Chondrocyte (in vitro differentiated cells): ENCODE data around the gene MAST2. TPM values are rescaled to one million over a fixed set of nuclear protein-coding genes. Genes with fewer than 3 reads are reported as not detected.

Experiments
- DNase-seq: peaks from one replicate; pipeline ENCODE4 v3.0.0; 2021; ENCODE audit warnings: mixed read lengths, low spot score
- H3K27ac Mint-ChIP-seq: one replicate; pipeline ENCODE4 v1.8.0; 2021; ENCODE audit warnings: mild to moderate bottlenecking, moderate library complexity, mixed read lengths; ENCODE audit not compliant: unreplicated experiment
- H3K27me3 Mint-ChIP-seq: 2 replicates; pipeline ENCODE4 v1.8.0; 2021; ENCODE audit warnings: low read depth, mixed read lengths
- H3K36me3 Mint-ChIP-seq: 2 replicates; pipeline ENCODE4 v1.8.0; 2021; ENCODE audit warnings: low read depth, mixed read lengths
- H3K4me1 Mint-ChIP-seq: 2 replicates; pipeline ENCODE4 v1.8.0; 2021; ENCODE audit warnings: low read depth, mild to moderate bottlenecking, mixed read lengths
- H3K4me3 Mint-ChIP-seq: one replicate; pipeline ENCODE4 v1.8.0; 2021; ENCODE audit warnings: mild to moderate bottlenecking, moderate library complexity, mixed read lengths; ENCODE audit not compliant: unreplicated experiment
- H3K9me3 Mint-ChIP-seq: 2 replicates; pipeline ENCODE4 v1.8.0; 2021; ENCODE audit warnings: low read depth, mixed read lengths
- total RNA-seq: library from RNA; stranded (reverse); gene quantifications from 3 replicates; pipeline ENCODE4 v1.2.1, GENCODE V29; 2021
- TF ChIP-seq, protein P1 (sequence below): fragments of 200-600 bp; sonication (generic); IDR thresholded peaks from 2 replicates; pipeline ENCODE4 v1.5.0; 2021; ENCODE audit warnings: antibody characterized with exemption, mild to moderate bottlenecking, moderate library complexity

MAST2 gene
- total RNA-seq, 1 donor from 2014 or later, result 53.2 TPM

GRCh38 chr1:45769261-45769932, 34.0 kb upstream of the MAST2 start:
- Mint-ChIP-seq H3K36me3 (no peaks in the 10 kb centered on the region), H3K27me3 (no peaks in the 10 kb centered on the region), H3K9me3 (no peaks in the 10 kb centered on the region), H3K4me1 (peaks cover 18% of the 10 kb centered on the region), H3K4me3 (no peak overlapping the region), H3K27ac (peak overlapping the region; percentile 77)
- TF ChIP-seq, protein P1, sequence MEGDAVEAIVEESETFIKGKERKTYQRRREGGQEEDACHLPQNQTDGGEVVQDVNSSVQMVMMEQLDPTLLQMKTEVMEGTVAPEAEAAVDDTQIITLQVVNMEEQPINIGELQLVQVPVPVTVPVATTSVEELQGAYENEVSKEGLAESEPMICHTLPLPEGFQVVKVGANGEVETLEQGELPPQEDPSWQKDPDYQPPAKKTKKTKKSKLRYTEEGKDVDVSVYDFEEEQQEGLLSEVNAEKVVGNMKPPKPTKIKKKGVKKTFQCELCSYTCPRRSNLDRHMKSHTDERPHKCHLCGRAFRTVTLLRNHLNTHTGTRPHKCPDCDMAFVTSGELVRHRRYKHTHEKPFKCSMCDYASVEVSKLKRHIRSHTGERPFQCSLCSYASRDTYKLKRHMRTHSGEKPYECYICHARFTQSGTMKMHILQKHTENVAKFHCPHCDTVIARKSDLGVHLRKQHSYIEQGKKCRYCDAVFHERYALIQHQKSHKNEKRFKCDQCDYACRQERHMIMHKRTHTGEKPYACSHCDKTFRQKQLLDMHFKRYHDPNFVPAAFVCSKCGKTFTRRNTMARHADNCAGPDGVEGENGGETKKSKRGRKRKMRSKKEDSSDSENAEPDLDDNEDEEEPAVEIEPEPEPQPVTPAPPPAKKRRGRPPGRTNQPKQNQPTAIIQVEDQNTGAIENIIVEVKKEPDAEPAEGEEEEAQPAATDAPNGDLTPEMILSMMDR, result no peak
- DNase-seq, result no peak

GRCh38 chr1:45772971-45773370, 30.4 kb upstream of the MAST2 start:
- no peaks in the 10 kb centered on the region for H3K27me3 Mint-ChIP-seq
- no peak for DNase-seq
- no peaks in the 10 kb centered on the region for H3K9me3 Mint-ChIP-seq
- TF ChIP-seq, protein P1, result no peak
- peaks cover 13% of the 10 kb centered on the region for H3K4me1 Mint-ChIP-seq
- H3K36me3 Mint-ChIP-seq, result no peaks in the 10 kb centered on the region
- no peak overlapping the region for H3K4me3 Mint-ChIP-seq
- H3K27ac Mint-ChIP-seq, result no peak overlapping the region

DNA sequence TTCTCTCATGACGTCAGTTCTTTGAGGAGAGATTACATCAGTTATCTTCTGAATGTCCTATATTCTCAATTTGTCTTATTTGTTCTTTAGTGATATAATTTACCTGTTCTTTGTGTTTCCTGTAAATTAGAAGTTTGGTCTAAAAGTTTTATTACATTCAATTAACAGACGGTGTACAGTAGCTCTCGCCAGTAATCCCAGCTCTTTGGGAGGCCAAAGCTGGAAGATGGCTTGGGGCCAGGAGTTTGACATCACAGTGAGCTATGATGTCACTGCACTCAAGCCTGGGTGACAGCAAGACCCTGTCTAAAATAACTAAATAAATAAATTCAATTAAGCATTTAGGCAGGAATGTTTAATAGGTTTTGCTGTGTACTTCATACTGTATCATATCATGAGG, 27.6 kb upstream of the MAST2 start:
- peaks cover 5% of the 10 kb centered on the region for H3K27me3 Mint-ChIP-seq
- H3K4me3 Mint-ChIP-seq, result no peak overlapping the region
- no peak for DNase-seq

GRCh38 chr1:45785583-45785982, 17.8 kb upstream of the MAST2 start:
- TF ChIP-seq, protein P1, result no peak
- DNase-seq, result no peak
- no peak overlapping the region for H3K27ac Mint-ChIP-seq
- H3K27me3 Mint-ChIP-seq, result peaks cover 11% of the 10 kb centered on the region
- no peak overlapping the region for H3K4me3 Mint-ChIP-seq
- no peaks in the 10 kb centered on the region for H3K4me1 Mint-ChIP-seq
- H3K36me3 Mint-ChIP-seq, result no peaks in the 10 kb centered on the region
- no peaks in the 10 kb centered on the region for H3K9me3 Mint-ChIP-seq

More for the DNA sequence above, 27.6 kb upstream of the MAST2 start:
- Mint-ChIP-seq H3K36me3 (no peaks in the 10 kb centered on the region), H3K4me1 (no peaks in the 10 kb centered on the region), H3K27ac (no peak overlapping the region), H3K9me3 (no peaks in the 10 kb centered on the region)
- TF ChIP-seq, protein P1, result no peak

DNA sequence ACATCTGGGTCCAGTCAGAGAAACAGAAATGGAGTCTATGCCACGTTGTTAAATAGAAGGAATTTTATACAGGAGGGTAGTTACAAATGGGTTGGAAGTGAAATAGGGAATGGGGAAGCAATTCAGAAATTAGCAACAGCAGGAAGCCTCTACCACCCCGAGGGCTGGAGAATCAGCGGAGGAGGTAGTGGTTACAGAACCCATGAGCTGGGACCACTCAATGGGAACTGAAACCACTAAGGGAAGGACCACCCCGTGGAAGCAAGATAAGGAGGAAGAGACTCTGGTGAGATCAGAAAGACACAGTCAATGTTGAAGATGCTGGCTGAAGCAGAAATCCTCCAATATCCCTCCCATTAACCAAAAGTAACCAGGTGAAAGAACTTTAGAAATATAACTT, 15.5 kb upstream of the MAST2 start:
- TF ChIP-seq, protein P1, result no peak
- H3K9me3 Mint-ChIP-seq, result no peaks in the 10 kb centered on the region
- no peaks in the 10 kb centered on the region for H3K4me1 Mint-ChIP-seq
- no peak overlapping the region for H3K4me3 Mint-ChIP-seq
- no peak overlapping the region for H3K27ac Mint-ChIP-seq
- no peaks in the 10 kb centered on the region for H3K36me3 Mint-ChIP-seq
- no peak for DNase-seq
- peaks cover 2% of the 10 kb centered on the region for H3K27me3 Mint-ChIP-seq
